HG03159 (cell line): ENCODE results near the gene AQP9.
"Not testable (repeated sequence)": the region's sequence is repeated elsewhere in the genome, so short reads cannot be mapped to it uniquely, and the experiment has no call there.

Experiments used
- ATAC-seq: cut with Tn5 transposase; IDR thresholded peaks from one replicate; pipeline ENCODE4 v1.9.1; 2021; ENCODE audit warnings: mild to moderate bottlenecking, moderate library complexity; ENCODE audit not compliant: unreplicated experiment

The AQP9 gene

GRCh38 chr15:58138106-58138505 lies at the start of gene AQP9:
Gene AQP9 (plus strand): TSS chr15:58138381. CDS start chr15:58138566, 185 bp downstream.
- no peak for ATAC-seq

- ATAC-seq: no peak
Observed at GRCh38 chr15:58095415-58095814, 42.8 kb upstream of the AQP9 start.

DNA sequence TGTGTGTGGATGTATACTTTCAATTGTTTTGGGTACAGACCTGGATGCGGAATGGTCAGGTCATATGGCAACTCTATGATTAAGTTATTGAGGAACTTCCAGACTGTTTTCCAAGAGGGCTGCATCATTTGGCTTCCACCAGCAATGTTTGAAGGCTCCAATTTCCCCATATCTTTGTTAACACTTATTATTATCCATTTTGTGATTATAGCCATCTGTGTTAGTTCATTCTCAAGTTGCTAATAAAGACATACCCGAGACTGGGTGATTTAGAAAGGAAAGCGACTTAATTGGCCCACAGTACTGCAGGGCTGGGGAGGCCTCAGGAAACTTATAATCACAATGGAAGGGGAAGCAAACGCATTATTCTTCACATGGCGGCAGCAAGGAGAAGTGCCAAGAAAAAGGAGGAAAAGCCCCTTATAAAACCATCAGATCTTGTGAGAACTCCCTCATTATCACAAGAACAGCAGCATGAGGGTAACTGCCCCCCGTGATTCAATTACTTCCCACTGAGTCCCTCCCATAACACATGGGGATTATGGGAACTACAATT lies 41.6 kb upstream of the AQP9 start:
- ATAC-seq: no peak

DNA sequence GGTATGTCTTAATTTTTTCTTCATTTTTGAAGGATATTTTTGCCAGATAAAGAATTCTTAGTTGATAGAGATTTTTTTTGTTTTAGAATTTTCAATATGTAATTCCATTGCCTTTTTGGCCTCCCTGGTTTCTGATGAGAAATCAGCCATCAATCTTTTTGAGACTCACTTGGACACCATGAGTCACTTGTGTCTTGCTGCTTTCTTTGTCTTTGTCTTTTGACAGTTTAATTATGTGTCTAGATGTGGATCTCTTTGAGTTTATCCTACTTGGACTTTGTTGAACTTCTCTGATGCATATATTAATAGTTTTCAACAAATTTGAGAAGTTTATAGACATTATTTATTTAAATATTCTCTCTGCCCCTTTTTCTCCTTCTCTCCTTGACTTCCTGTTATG lies 34.7 kb upstream of the AQP9 start:
- no peak for ATAC-seq

GRCh38 chr15:58108117-58108516 lies 30.1 kb upstream of the AQP9 start:
- ATAC-seq: no peak

DNA sequence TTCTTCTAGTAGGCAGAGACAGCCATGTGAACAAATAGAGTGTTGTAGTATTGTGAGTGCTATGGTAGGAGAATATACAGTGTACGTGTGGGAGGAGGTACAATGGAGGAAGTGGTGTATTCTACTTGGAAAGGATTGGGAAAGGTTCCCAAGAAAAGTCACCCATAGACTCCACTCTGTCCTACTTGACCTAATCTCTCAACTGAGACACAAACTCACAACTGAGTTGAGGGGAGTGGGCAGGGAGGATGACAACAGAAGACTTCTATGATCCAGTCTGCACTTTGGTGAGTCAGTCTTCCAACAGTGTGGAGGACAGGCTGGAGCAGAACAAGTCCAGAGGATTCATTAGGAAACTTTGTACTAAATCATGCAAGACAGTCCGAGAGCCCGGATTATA lies 28.8 kb upstream of the AQP9 start:
- no peak for ATAC-seq

GRCh38 chr15:58110999-58111717 lies 27.0 kb upstream of the AQP9 start:
- ATAC-seq: no peak

DNA sequence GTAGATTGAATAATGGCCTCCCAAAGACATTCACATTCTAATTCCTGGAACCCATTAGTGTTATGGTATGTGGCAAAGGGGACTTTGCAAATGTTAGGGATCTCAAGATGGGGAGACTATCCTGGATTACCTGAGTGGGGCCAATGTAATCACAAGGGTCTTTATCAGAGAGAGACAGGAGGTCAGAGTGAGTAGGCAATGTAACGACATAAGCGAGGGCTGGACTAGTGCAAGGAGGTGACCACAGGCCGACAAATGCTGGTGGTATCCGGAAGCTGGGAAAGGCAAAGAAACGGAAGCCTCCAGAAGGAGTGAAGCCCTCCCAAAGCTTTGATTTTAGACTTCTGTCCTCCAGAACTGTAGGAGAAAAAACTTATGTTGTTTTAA lies 26.5 kb upstream of the AQP9 start:
- no peak for ATAC-seq

DNA sequence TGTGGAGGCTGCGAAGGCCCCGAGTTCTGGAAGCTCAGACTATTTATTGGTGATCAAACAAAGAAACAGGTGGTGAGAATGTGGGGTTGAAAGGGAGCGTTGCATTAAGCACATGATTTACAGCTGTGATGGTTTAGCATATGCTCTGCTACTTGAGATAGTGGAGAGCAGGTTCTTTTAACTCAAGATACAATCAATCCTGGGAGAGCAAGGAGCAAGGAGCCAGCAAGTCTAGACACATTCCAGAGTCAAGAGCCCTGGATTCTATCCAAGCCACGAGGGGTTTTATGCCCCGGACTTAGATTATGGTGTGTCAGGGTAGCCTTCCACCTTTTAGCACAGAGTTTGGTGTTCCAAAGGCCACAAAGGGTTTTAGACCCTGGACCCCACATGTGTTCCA lies 24.8 kb upstream of the AQP9 start:
- not testable (repeated sequence) for ATAC-seq

DNA sequence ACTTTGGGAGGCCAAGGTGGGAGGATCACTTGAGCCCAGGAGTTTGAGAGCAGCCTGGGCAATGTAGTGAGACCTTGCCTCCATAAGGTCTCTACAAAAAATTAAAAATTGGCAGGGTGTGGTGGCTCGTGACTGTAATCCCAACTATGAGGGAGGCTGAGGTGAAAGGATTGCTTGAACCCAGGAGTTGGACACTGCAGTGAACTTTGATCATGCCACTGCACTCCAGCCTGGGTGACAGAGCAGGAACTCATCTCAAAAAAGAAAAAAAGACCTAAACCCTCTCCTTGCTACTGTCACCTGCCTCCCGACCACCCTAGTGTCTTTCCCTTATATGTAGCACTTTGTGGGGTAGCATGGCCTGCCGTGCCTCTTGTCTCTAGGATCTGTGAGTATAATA lies 23.8 kb upstream of the AQP9 start:
- ATAC-seq: no peak

DNA sequence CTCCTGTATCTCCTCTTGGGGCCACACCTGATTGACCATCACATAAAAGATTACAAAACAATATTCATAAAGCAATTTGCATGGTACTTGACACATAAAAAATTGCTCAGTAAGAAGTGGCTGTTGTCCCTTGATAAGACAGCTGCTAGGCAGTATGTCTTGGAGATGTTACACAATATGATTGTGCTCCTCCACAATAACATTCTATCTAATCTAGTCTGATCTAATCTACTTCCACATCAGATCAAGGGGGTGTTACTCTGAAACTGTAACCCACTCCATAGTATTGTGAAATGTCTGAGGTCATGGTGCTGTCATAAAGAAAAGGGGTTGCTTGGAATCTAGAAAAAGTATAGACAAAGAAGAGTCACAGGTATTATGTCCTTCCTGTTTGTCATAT lies 23.4 kb upstream of the AQP9 start:
- no peak for ATAC-seq

GRCh38 chr15:58115692-58116091 lies 22.5 kb upstream of the AQP9 start:
- no peak for ATAC-seq

GRCh38 chr15:58117619-58118018 lies 20.6 kb upstream of the AQP9 start:
- no peak for ATAC-seq

DNA sequence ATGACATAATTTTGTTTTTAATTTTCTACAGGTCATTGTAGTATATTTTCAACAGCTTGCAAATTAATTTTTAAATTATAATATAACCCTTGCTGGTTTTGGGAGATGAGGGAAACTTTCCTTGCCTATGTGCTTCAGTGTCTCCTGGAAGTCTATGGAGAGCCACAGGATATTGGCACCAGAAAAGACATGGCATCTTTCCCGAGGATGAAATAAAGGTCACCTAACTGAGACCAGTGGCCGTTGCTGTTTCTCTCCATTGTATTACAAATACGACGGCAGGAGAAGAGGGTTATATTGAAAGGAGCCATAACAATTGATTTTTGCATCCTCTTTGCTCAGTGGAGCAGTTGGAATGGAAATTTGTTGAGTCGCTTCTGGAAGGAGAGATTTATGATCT lies 19.9 kb upstream of the AQP9 start:
- no peak for ATAC-seq

DNA sequence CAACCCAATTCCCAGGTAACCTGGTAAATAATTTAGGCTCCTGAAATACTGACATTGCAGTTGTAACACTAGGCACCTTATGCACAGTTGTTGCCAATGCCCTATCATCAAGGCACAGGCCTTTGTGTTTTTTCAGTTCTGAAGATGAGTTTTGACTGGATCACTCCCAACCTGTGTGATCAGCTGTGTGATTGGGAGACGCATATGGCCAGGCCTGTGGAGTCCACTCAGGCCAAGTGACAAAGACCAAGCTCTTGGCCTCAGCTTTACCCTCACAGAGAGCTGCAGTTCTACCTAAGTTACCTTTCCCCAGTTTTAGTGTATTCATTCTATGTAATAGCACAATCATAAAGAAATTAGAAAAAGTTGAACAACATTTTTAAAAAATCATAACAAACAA lies 19.2 kb upstream of the AQP9 start:
- ATAC-seq: no peak

DNA sequence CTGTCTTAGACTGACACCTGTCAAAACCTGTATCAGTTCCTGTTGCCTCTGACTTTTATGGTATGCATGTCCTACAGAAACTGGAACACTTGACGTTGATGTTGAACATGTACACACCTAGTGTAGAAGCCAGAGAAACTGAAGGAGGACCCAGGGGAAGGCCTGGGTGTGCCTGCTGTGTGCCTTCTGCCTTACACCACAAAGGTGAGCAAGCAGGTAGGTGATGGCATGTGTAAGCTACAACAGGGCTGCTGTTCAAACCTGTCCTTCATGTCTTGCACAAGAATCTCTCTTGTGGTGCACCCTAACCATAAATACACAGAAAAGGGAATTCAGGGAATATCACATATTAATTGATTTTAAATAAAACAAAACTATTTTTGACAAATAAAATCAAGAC lies 13.6 kb upstream of the AQP9 start:
- ATAC-seq: no peak

DNA sequence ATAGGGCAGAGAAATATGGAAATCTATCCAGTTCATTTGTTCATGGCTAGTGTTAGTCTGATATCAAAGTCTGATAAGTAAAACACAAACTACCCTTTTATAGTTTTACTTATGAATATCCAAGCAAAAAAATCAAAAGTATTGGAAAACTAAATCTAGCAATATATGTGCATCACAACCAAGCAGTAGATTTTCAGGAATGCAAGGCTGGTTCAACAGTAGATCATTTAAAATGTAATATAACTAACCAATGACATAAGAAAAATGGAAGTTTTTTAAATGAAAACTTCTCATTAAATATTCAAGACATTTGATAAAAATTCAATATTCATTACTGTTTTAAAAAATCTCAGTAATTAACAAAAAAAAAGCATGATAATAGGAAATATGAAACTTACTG lies 12.8 kb upstream of the AQP9 start:
- ATAC-seq: no peak

- no peak for ATAC-seq
Observed at GRCh38 chr15:58134886-58135285, 3.3 kb upstream of the AQP9 start.

DNA sequence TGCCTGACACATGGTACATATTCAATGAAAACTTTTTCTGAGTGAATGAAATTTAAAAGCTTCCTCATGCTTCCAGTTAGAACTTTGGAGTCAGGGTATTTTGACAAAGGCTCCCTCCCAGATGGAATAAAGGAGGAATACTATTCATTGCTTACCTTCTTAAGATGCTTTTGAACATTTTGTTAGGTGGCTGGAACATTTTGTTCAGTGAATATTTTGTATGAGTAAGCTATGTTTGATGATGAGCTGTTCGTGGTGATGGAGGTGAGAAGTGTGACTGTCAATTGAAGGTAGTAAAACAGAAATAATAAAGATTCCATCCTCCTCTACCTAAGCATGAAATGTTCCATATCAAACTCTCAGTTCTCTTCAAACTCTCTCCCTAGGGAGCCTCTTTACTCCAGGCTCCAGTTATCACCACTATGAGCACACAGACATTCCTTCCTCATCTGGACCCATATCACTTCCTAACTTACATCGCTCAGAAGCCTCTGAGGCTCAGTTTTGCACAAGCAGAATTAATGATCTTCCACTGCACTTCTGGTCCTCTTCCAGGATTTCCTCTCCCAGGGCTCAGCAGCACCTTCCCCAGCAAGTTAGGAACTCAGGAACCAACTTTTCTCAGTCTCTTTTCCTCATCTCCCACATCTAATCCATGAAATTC lies 2.5 kb upstream of the AQP9 start:
- no peak for ATAC-seq

- ATAC-seq: no peak
Observed at GRCh38 chr15:58136731-58137130, 1.4 kb upstream of the AQP9 start.

DNA sequence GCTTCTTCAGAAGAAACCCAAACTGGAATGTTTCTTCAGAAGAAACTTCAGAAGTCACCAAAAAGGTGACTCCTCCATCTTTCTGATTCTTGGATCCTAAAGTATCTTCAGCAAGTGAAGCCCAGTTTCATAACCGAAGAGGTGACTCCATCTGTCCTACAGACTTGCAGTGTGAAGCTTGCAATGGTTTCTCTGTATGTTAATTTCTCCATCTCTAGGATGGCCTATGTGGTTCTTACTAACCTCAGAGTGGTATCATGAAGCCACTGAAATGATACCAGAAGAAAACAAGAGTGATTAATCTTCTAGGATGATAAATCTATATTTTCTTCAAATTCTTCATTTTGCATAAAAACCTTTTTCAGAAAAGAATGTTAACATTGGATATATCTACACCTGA lies 495 bp upstream of the AQP9 start:
- ATAC-seq: no peak

DNA sequence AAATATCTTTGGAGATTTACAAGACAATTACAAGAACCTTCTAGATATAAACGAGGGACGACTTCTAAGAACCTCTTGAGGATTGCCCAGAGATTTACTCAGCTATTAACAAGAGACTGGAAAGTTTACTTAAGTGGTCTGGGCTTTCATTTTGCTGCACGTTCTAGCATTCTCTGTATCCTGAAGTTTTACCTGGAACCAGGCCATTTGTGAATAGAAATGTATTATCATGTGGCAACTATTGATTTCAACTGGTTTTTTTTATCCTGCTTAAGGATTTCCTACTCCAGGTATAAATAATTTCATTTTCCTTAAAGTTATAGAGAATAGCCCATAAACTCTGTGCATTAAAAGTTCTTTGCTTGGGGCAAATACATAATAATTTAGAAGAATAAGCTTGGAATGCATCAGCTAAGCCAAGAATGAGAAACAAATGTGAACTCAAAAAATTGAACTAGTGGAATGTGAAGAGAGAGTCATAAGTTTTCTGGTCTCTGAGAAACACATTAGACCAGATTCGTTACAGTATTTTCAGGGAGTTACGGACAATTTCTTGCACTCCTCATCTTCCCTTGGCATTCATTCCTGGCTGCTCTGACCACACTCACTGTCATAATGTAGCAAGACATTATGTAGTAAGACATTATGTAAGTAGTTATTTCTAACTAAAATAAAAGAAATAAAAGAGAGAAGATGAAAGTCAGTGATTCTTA lies 1.3 kb downstream of the AQP9 start:
- ATAC-seq: no peak
